BE2C (cell line): ENCODE measurements around the gene ZNF543.

Source experiments
- DNase-seq: peaks from one replicate; pipeline ENCODE4 v3.0.0-alpha.2; 2020
- H3K27me3 ChIP-seq: fragments of 250-450 bp; sonication (Bioruptor Pico); 2 replicates; pipeline ENCODE4 v1.5.1; 2020; ENCODE audit warnings: mild to moderate bottlenecking
- H3K36me3 ChIP-seq: fragments of 250-450 bp; sonication (Bioruptor Pico); 2 replicates; pipeline ENCODE4 v1.5.1; 2020; ENCODE audit warnings: mild to moderate bottlenecking
- H3K4me1 ChIP-seq: fragments of 250-450 bp; sonication (Bioruptor Pico); 2 replicates; pipeline ENCODE4 v1.5.1; 2020
- H3K4me3 ChIP-seq: 2 replicates; pipeline ENCODE4 v1.5.1; 2011; ENCODE audit warnings: low read depth, low read length
- H3K9me3 ChIP-seq: fragments of 250-450 bp; sonication (Bioruptor Pico); 2 replicates; pipeline ENCODE4 v1.5.1; 2020
- TF ChIP-seq, protein P1 (sequence below): IDR thresholded peaks from 2 replicates; pipeline ENCODE4 v1.5.1; 2012; ENCODE audit warnings: mild to moderate bottlenecking, low read depth, low read length

Gene ZNF543

DNA sequence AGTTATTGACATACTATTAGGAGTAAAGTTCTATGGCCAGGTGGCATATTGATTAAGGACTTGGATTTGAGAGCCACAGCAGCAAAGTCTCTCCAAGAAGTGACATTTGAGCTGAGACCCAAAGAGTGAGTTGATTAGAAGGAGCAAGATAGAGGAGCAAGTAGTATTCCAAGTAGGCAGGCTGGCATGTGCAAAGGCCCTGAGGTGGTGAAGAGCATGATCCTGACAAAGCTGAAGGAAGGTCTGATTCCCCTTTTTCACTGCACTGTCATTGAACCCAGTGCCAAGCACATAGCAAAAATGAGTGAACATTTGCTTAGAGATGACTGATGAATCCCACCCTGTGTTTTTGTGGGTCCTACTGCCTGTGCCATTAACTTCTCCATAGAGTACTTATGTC, 4.7 kb downstream of the ZNF543 start:
- TF ChIP-seq, protein P1, sequence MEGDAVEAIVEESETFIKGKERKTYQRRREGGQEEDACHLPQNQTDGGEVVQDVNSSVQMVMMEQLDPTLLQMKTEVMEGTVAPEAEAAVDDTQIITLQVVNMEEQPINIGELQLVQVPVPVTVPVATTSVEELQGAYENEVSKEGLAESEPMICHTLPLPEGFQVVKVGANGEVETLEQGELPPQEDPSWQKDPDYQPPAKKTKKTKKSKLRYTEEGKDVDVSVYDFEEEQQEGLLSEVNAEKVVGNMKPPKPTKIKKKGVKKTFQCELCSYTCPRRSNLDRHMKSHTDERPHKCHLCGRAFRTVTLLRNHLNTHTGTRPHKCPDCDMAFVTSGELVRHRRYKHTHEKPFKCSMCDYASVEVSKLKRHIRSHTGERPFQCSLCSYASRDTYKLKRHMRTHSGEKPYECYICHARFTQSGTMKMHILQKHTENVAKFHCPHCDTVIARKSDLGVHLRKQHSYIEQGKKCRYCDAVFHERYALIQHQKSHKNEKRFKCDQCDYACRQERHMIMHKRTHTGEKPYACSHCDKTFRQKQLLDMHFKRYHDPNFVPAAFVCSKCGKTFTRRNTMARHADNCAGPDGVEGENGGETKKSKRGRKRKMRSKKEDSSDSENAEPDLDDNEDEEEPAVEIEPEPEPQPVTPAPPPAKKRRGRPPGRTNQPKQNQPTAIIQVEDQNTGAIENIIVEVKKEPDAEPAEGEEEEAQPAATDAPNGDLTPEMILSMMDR, result no peak
- Histone ChIP-seq H3K27me3 (no peaks in the 10 kb centered on the region), H3K4me1 (no peaks in the 10 kb centered on the region), H3K9me3 (no peaks in the 10 kb centered on the region), H3K36me3 (peaks cover 48% of the 10 kb centered on the region), H3K4me3 (no peak overlapping the region)
- no peak for DNase-seq

DNA sequence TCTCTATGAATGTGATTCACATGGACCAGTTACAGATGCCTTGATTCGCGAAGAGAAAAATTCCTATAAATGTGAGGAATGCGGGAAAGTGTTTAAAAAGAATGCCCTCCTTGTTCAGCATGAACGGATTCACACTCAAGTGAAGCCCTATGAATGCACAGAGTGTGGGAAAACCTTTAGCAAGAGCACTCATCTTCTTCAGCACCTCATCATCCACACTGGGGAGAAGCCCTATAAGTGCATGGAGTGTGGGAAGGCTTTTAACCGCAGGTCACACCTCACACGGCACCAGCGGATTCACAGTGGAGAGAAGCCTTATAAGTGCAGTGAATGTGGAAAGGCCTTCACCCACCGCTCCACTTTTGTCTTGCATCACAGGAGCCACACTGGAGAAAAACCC, 7.7 kb downstream of the ZNF543 start:
- no peak for DNase-seq
- Histone ChIP-seq H3K36me3 (peaks cover 48% of the 10 kb centered on the region), H3K4me3 (no peak overlapping the region), H3K9me3 (no peaks in the 10 kb centered on the region), H3K27me3 (no peaks in the 10 kb centered on the region), H3K4me1 (no peaks in the 10 kb centered on the region)
- TF ChIP-seq, protein P1, result no peak

DNA sequence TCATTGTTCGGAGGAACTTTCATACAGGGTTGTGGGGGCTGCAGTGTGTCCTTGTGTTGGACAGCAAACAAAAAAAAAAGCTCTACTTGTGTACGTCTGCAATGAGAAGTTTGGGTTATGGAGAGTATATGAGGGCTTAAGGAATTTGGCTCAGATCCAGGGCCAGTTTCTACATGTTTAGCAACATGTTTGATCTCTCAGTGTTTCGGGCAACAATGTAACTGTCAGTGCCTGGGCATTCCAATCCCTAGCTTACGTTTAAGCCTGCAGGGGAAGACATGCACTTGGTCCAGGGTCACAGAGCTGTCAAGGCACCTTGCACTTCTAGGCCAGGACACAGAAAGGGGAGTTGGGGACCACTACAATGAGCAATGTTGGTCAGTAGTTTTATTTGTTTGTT, 13.9 kb downstream of the ZNF543 start:
- no peaks in the 10 kb centered on the region for H3K4me1 ChIP-seq
- no peaks in the 10 kb centered on the region for H3K27me3 ChIP-seq
- H3K9me3 ChIP-seq, result no peaks in the 10 kb centered on the region
- no peak overlapping the region for H3K4me3 ChIP-seq
- TF ChIP-seq, protein P1, result no peak
- no peak for DNase-seq
- H3K36me3 ChIP-seq, result peaks cover 3% of the 10 kb centered on the region; the same call in 1 of the 2 replicates

DNA sequence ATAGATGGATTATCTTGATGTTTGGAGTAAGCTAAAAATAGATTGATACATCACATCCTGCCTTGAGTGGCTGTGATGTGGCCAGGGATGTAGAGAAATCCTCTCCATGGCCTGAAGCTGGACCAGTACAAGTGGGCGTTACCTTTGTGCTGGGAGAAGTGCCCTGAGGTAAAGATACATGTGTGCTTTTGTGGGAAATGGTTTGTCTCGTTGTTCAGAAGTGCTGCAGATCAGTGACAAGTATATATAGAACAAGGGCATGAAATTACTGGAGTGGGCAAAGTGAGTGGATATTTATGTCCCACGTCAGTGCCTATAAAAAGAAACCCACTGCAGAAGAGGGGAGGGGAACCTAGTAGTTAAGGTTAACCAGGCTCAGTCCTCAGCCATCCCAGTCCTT, 18.6 kb downstream of the ZNF543 start:
- TF ChIP-seq, protein P1, result no peak
- H3K4me1 ChIP-seq, result no peaks in the 10 kb centered on the region
- peaks cover 8% of the 10 kb centered on the region for H3K27me3 ChIP-seq
- H3K9me3 ChIP-seq, result no peaks in the 10 kb centered on the region
- DNase-seq, result no peak
- H3K36me3 ChIP-seq, result no peaks in the 10 kb centered on the region
- no peak overlapping the region for H3K4me3 ChIP-seq

DNA sequence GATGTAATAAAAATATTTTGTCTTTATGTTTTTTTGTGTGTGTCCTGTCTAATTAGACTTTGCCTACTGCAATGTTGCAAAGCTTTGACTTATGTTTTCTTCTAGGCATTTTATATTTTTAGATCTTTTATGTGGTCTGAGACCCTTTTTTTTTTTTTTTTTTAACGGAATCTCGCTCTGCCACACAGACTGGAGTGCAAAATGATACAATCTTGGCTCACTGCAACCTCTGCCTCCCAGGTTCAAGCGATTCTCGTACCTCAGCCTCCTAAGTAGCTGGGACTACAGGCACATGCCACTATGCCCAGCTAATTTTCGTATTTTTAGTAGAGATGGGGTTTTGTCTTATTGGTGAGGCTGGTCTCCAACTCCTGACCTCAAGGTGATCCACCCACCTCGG, 22.3 kb downstream of the ZNF543 start:
- TF ChIP-seq, protein P1, result no peak
- H3K36me3 ChIP-seq, result no peaks in the 10 kb centered on the region
- H3K27me3 ChIP-seq, result peaks cover 28% of the 10 kb centered on the region
- no peaks in the 10 kb centered on the region for H3K9me3 ChIP-seq
- no peaks in the 10 kb centered on the region for H3K4me1 ChIP-seq
- no peak overlapping the region for H3K4me3 ChIP-seq
- no peak for DNase-seq

DNA sequence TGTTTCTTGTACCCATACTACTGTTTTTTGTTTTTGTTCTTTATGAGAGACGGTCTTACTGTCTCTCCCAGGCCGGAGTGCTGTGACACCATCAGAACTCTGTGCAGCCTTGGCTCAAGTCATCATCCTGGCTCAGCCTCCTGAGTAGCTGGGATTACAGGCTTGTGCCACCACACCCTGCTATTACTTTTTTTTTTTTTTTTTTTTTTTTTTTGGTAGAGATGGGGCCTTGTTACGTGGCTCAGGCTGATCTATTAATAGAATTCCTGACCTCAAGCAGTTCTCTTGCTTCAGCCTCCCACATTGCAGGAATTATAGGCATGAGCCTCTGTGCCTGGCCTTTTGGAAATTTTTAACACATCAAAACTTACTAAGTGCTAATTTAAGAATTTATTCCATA, 27.9 kb downstream of the ZNF543 start:
- TF ChIP-seq, protein P1, result no peak

More for the DNA sequence above, 27.9 kb downstream of the ZNF543 start:
- H3K27me3 ChIP-seq, result peaks cover 24% of the 10 kb centered on the region
- peaks cover 1% of the 10 kb centered on the region for H3K36me3 ChIP-seq
- no peak overlapping the region for H3K4me3 ChIP-seq
- DNase-seq, result no peak
- H3K9me3 ChIP-seq, result no peaks in the 10 kb centered on the region
- H3K4me1 ChIP-seq, result no peaks in the 10 kb centered on the region
